H1 (cell line): ENCODE measurements around the gene MARCHF10. TPM values are rescaled to one million over a fixed set of nuclear protein-coding genes. Genes with fewer than 3 reads are reported as not detected.
A peak's percentile ranks its signal among the peaks of the same experiment; 100 is the strongest.

ENCODE experiments used
- CTCF ChIA-PET: fragments of 300-600 bp; sonication (Branson Sonifier 250); formaldehyde crosslinking; loops from one replicate; lab custom pipeline; 2021; ENCODE audit not compliant: partially characterized antibody; lab: Charles Lee
- POLR2A ChIA-PET: fragments of 300-600 bp; sonication (Branson Sonifier 250); formaldehyde crosslinking; loops from one replicate; lab custom pipeline; 2021; ENCODE audit warnings: inconsistent platforms; ENCODE audit not compliant: partially characterized antibody; lab: Charles Lee
- DNase-seq, 2 experiments: peaks; one replicate each; pipeline versions ENCODE4 v3.0.0 to v3.0.0-alpha.2; 2010 to 2022; ENCODE audit warnings: low spot score in 2 of 2, low read depth in 1 of 2, mixed read lengths in 1 of 2
- FAIRE-seq: peaks from 2 replicates; lab custom pipeline; 2011; peaks lifted over from hg19 to GRCh38; lab: Jason Lieb, UNC
- H2AFZ ChIP-seq: 2 replicates; pipeline ENCODE4 v1.8.1; 2012; ENCODE audit warnings: low read length, inconsistent platforms
- H2AK5ac ChIP-seq: 2 replicates; pipeline ENCODE4 v1.6.1; 2013; ENCODE audit warnings: low read depth, low read length
- H2BK120ac ChIP-seq: replicated peaks from 2 replicates; pipeline ENCODE3; 2013; ENCODE audit warnings: low read depth, low read length, inconsistent platforms
- H2BK12ac ChIP-seq: 2 replicates; pipeline ENCODE4 v1.6.1; 2013; ENCODE audit warnings: low read depth, low read length
- H2BK15ac ChIP-seq: 2 replicates; pipeline ENCODE4 v1.6.1; 2013; ENCODE audit warnings: low read length
- H2BK20ac ChIP-seq: 2 replicates; pipeline ENCODE4 v1.6.1; 2013; ENCODE audit warnings: low read length
- H2BK5ac ChIP-seq: 2 replicates; pipeline ENCODE4 v1.6.1; 2013; ENCODE audit warnings: low read depth, low read length
- H3K14ac ChIP-seq: 2 replicates; pipeline ENCODE4 v1.6.1; 2013; ENCODE audit warnings: inconsistent platforms; ENCODE audit not compliant: insufficient read length
- H3K18ac ChIP-seq: 2 replicates; pipeline ENCODE4 v1.6.1; 2013; ENCODE audit warnings: low read length; ENCODE audit errors: extremely low read depth
- H3K23ac ChIP-seq: 2 replicates; pipeline ENCODE4 v1.6.1; 2013; ENCODE audit warnings: inconsistent platforms; ENCODE audit not compliant: insufficient read length
- H3K23me2 ChIP-seq: 2 replicates; pipeline ENCODE4 v1.6.1; 2013; ENCODE audit warnings: low read depth, low read length
- H3K27ac ChIP-seq: 2 replicates; pipeline ENCODE4 v1.6.1; 2011; ENCODE audit warnings: low read depth, low read length, inconsistent platforms
- H3K27me3 ChIP-seq, 4 experiments: replicated peaks in 1 of 4; 1 replicate in 1 of 4; 2 replicates in 3 of 4; pipeline versions ENCODE4 v1.6.1 to v1.8.1; 2011 to 2013; ENCODE audit warnings: low read length in 3 of 4, mild to moderate bottlenecking in 3 of 4, inconsistent platforms in 2 of 4, mixed read lengths in 2 of 4, moderate library complexity in 1 of 4; ENCODE audit not compliant: control insufficient read depth in 3 of 4, insufficient read depth in 3 of 4; ENCODE audit errors: extremely low read depth in 1 of 4
- H3K36me3 ChIP-seq, 4 experiments: 2 replicates each; pipeline versions ENCODE4 v1.6.1 to v1.8.1; 2011 to 2013; ENCODE audit warnings: mild to moderate bottlenecking in 4 of 4, low read length in 3 of 4, moderate library complexity in 2 of 4, control low read depth in 1 of 4, inconsistent platforms in 1 of 4; ENCODE audit not compliant: insufficient read depth in 4 of 4, control insufficient read depth in 2 of 4
- H3K4ac ChIP-seq: replicated peaks from 2 replicates; pipeline ENCODE3; 2013; ENCODE audit warnings: low read length, low read depth, mixed read lengths, inconsistent platforms; ENCODE audit not compliant: insufficient read length
- H3K4me1 ChIP-seq, 4 experiments: replicated peaks in 1 of 4; 1 replicate in 1 of 4; 2 replicates in 3 of 4; pipeline versions ENCODE4 v1.6.1 to v1.8.1; 2011 to 2013; ENCODE audit warnings: low read length in 3 of 4, inconsistent platforms in 2 of 4, mixed read lengths in 1 of 4; ENCODE audit not compliant: insufficient read depth in 4 of 4, control insufficient read depth in 3 of 4
- H3K4me2 ChIP-seq, 2 experiments: 2 replicates each; pipeline versions ENCODE4 v1.6.1 to v1.8.1; 2011 to 2013; ENCODE audit warnings: low read depth in 2 of 2, low read length in 2 of 2, control low read depth in 1 of 2, inconsistent platforms in 1 of 2, mild to moderate bottlenecking in 1 of 2; ENCODE audit not compliant: insufficient read depth in 1 of 2
- H3K4me3 ChIP-seq, 4 experiments: fragments of 200-600, 300-600 bp in 1 of 4; sonication (generic), shearing (Covaris generic), sonication (Bioruptor Twin) in 1 of 4; 2 replicates each; pipeline versions ENCODE4 v1.5.1 to v1.8.1; 2011 to 2016; ENCODE audit warnings: low read length in 4 of 4, low read depth in 3 of 4, control low read depth in 2 of 4, inconsistent platforms in 2 of 4, mild to moderate bottlenecking in 2 of 4, mixed read lengths in 1 of 4, moderate library complexity in 1 of 4; ENCODE audit not compliant: insufficient read depth in 2 of 4; ENCODE audit errors: extremely low read depth in 1 of 4
- H3K56ac ChIP-seq: replicated peaks from 2 replicates; pipeline ENCODE3; 2013; ENCODE audit warnings: low read depth, mild to moderate bottlenecking, mixed read lengths, low read length, inconsistent platforms; ENCODE audit not compliant: insufficient read length
- H3K79me1 ChIP-seq: 2 replicates; pipeline ENCODE4 v1.6.1; 2013; ENCODE audit warnings: low read depth, low read length, control low read depth
- H3K79me2 ChIP-seq, 2 experiments: 2 replicates each; pipeline versions ENCODE4 v1.6.1 to v1.8.1; 2012 to 2013; ENCODE audit warnings: low read length in 2 of 2, mild to moderate bottlenecking in 2 of 2, inconsistent platforms in 1 of 2; ENCODE audit not compliant: insufficient read depth in 2 of 2, control insufficient read depth in 1 of 2
- H3K9ac ChIP-seq, 4 experiments: replicated peaks in 1 of 4; 1 replicate in 1 of 4; 2 replicates in 3 of 4; pipeline versions ENCODE4 v1.6.1 to v1.8.1; 2011 to 2013; ENCODE audit warnings: low read depth in 3 of 4, low read length in 3 of 4, control low read depth in 2 of 4, mild to moderate bottlenecking in 2 of 4, moderate library complexity in 2 of 4, inconsistent platforms in 1 of 4; ENCODE audit errors: extremely low read depth in 1 of 4
- H3K9me3 ChIP-seq, 2 experiments: 2 replicates each; pipeline versions ENCODE4 v1.6.1 to v1.8.1; 2012 to 2013; ENCODE audit warnings: mild to moderate bottlenecking in 2 of 2, moderate library complexity in 2 of 2, control low read depth in 1 of 2, inconsistent platforms in 1 of 2, low read depth in 1 of 2, low read length in 1 of 2, mixed read lengths in 1 of 2; ENCODE audit not compliant: insufficient read depth in 2 of 2
- H4K20me1 ChIP-seq, 2 experiments: replicated peaks in 1 of 2; 2 replicates each; pipeline versions ENCODE3 to v1.8.1; 2011 to 2013; ENCODE audit warnings: inconsistent platforms in 2 of 2, low read length in 2 of 2, mild to moderate bottlenecking in 1 of 2; ENCODE audit not compliant: insufficient read depth in 2 of 2, control insufficient read depth in 1 of 2
- H4K5ac ChIP-seq: 2 replicates; pipeline ENCODE4 v1.6.1; 2013; ENCODE audit warnings: low read length, low read depth, mixed read lengths, inconsistent platforms; ENCODE audit not compliant: insufficient read length
- H4K8ac ChIP-seq: 2 replicates; pipeline ENCODE4 v1.8.0; 2013; ENCODE audit warnings: mild to moderate bottlenecking, moderate library complexity, low read length, inconsistent platforms; ENCODE audit not compliant: insufficient read depth; ENCODE audit errors: extremely low read depth
- H4K91ac ChIP-seq: replicated peaks from 2 replicates; pipeline ENCODE3; 2013; ENCODE audit warnings: low read length, mixed read lengths, inconsistent platforms; ENCODE audit not compliant: insufficient read length
- BRCA1 ChIP-seq: IDR thresholded peaks from 2 replicates; pipeline ENCODE4 v1.6.1; 2012; ENCODE audit warnings: low read depth, low read length, improper control_type of control experiment
- HDAC6 ChIP-seq: IDR thresholded peaks from one replicate; pipeline ENCODE4 v1.7.1; 2012; ENCODE audit warnings: low read depth, mild to moderate bottlenecking, inconsistent platforms, low read length, moderate library complexity
- KDM4A ChIP-seq: IDR thresholded peaks from one replicate; pipeline ENCODE4 v1.7.1; 2012; ENCODE audit warnings: low read depth, mild to moderate bottlenecking, moderate library complexity, low read length, inconsistent platforms; ENCODE audit not compliant: severe bottlenecking
- NANOG ChIP-seq: IDR thresholded peaks from 2 replicates; pipeline ENCODE4 v1.6.1; 2011; ENCODE audit warnings: low read length, low read depth, mild to moderate bottlenecking, inconsistent platforms; ENCODE audit not compliant: insufficient read depth, poor library complexity, severe bottlenecking
- SIRT6 ChIP-seq: IDR thresholded peaks from one replicate; pipeline ENCODE4 v1.7.1; 2012; ENCODE audit warnings: low read length, inconsistent platforms
- SRF ChIP-seq: IDR thresholded peaks from 2 replicates; pipeline ENCODE4 v1.6.1; 2011; ENCODE audit warnings: mild to moderate bottlenecking, low read depth, low read length, moderate library complexity
- WGBS, 2 experiments: shearing (Covaris generic) in 1 of 2; methylation state at CpG; one replicate each; pipeline versions ENCODE4 v1.1.6 to v1.1.7; 2013 to 2015; ENCODE audit warnings: low lambda C conversion rate in 2 of 2, mixed read lengths in 2 of 2, inconsistent platforms in 1 of 2, low coverage in 1 of 2, missing lambda C conversion rate in 1 of 2; ENCODE audit not compliant: insufficient replicate concordance in 2 of 2, insufficient coverage in 1 of 2, insufficient read length in 1 of 2; ENCODE audit errors: extremely low coverage in 1 of 2, missing lambda C conversion rate in 1 of 2; 5-methylcytosine and 5-hydroxymethylcytosine counted together
- polyA plus RNA-seq, 7 experiments: library from polyadenylated mRNA; depleted of rRNA in 3 of 7; stranded (reverse) in 5 of 7; unstranded in 2 of 7; fragments of >200 nt in 5 of 7; fragments of 200-250 nt in 2 of 7; gene quantifications; 1 replicate in 5 of 7; 2 replicates in 1 of 7; 4 replicates in 1 of 7; pipeline versions ENCODE4 v1.2.1 to v1.2.3, GENCODE V29; 2011 to 2013; ENCODE audit warnings: missing spikeins in 2 of 7, mixed read lengths in 2 of 7
- total RNA-seq: library from RNA; stranded (reverse); fragmentation: NEBNext Ultra II Directional; extraction: Animal tissue kit (Norgen Biotek cat#: 25700); gene quantifications from 2 replicates; pipeline ENCODE4 v1.2.1, GENCODE V29; 2021
- TF ChIP-seq, protein P1 (sequence below): IDR thresholded peaks from 2 replicates; pipeline ENCODE4 v1.6.1; 2011; ENCODE audit warnings: low read length, improper control_type of control experiment

Gene MARCHF10
- total and polyA plus RNA-seq, 2 of the 8 experiments (the other 6 are each of a cell fraction or from before 2014, with no cell fraction given): 0.48 to 0.73 TPM

DNA sequence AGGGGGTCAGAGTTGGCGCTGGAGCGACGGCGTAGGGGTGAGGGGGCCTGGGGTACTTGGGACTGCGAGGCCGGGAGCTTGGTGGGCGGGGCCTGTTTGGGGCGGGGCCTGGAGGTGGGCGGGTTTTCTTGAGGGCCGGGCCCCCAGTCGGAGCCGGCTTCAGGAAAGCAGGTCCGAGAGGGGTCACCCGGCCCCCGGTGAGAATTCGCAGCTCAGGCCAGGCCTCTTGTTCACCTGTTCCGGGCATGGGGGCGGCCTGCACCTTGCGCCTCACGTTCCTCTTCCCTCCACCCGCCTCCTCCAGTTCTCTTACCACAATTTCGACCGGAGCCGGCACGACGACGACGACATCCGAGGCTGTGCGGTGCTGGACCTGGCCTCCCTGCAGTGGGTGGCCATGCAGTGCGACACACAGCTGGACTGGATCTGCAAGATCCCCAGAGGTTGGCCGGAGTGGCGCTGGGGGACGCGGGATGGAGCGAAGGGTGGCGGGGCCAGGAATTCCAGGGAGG, 128.2 kb downstream of the MARCHF10 start:
- no peak overlapping the region for H4K5ac ChIP-seq
- H3K4me2 ChIP-seq: no peak overlapping the region
- H4K8ac ChIP-seq: peak overlapping the region; percentile 57; the same call in 1 of the 2 replicates
- H3K79me1 ChIP-seq: no peaks in the 10 kb centered on the region
- H4K91ac ChIP-seq: no peak overlapping the region
- no peak overlapping the region for H2BK20ac ChIP-seq
- no peak overlapping the region for H3K23ac ChIP-seq
- H2AK5ac ChIP-seq: no peak overlapping the region
- no peak overlapping the region for H3K27ac ChIP-seq
- CTCF ChIA-PET: interaction anchor here (1.5 to 3.7 kb wide), 3 partner anchors 7 to 23 kb away, joined by 5 to 20 read pairs (median 6); no protein-coding TSS in a partner anchor
- H3K4me3 ChIP-seq: no peak overlapping the region
- no peak overlapping the region for H2BK120ac ChIP-seq
- H3K27me3 ChIP-seq: no peaks in the 10 kb centered on the region
- TF ChIP-seq SIRT6: no peak
- no peak for TF ChIP-seq HDAC6
- TF ChIP-seq KDM4A: no peak
- no peak for TF ChIP-seq SRF
- TF ChIP-seq NANOG: no peak
- TF ChIP-seq BRCA1: no peak
- TF ChIP-seq, protein P1, sequence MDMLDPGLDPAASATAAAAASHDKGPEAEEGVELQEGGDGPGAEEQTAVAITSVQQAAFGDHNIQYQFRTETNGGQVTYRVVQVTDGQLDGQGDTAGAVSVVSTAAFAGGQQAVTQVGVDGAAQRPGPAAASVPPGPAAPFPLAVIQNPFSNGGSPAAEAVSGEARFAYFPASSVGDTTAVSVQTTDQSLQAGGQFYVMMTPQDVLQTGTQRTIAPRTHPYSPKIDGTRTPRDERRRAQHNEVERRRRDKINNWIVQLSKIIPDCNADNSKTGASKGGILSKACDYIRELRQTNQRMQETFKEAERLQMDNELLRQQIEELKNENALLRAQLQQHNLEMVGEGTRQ: no peak
- H3K4me1 ChIP-seq: peaks cover 0 to 4% (median 0%) of the 10 kb centered on the region in 4 experiments; a peak in 2 of 7 replicates
- H3K9ac ChIP-seq: no peak overlapping the region
- POLR2A ChIA-PET: interaction anchor here (1.3 kb wide), 1 partner anchor 10 kb away, joined by 4 read pairs; no protein-coding TSS in a partner anchor
- H3K4ac ChIP-seq: no peak overlapping the region
- H2BK5ac ChIP-seq: no peak overlapping the region
- H3K36me3 ChIP-seq: peaks cover 0 to 7% (median 3%) of the 10 kb centered on the region in 4 experiments; a peak in 4 of 8 replicates
- H2AFZ ChIP-seq: no peak overlapping the region
- FAIRE-seq (no peak), DNase-seq (no peak)
- 97% methylated on average over 12 of the region's 37 CpGs; no CpG with 5 or more reads in 1 of the 2 experiments for WGBS, 2 experiments
- H4K20me1 ChIP-seq: peaks cover 0 to 2% of the 10 kb centered on the region in 2 experiments
- no peak overlapping the region for H2BK12ac ChIP-seq
- no peak overlapping the region for H2BK15ac ChIP-seq
- H3K18ac ChIP-seq: no peak overlapping the region
- no peak overlapping the region for H3K14ac ChIP-seq
- H3K23me2 ChIP-seq: no peaks in the 10 kb centered on the region
- no peak overlapping the region for H3K56ac ChIP-seq
- no peaks in the 10 kb centered on the region for H3K79me2 ChIP-seq
- no peaks in the 10 kb centered on the region; a peak in 1 of 4 replicates for H3K9me3 ChIP-seq
